IPS-NIHi11 (cell line): ENCODE measurements around the gene ELAVL4.
"Not testable (repeated sequence)": the region's sequence is repeated elsewhere in the genome, so short reads cannot be mapped to it uniquely, and the experiment has no call there.

ENCODE experiments used
- DNase-seq: peaks from one replicate; pipeline ENCODE4 v3.0.0; 2012; ENCODE audit warnings: mixed read lengths, low spot score

The ELAVL4 gene

DNA sequence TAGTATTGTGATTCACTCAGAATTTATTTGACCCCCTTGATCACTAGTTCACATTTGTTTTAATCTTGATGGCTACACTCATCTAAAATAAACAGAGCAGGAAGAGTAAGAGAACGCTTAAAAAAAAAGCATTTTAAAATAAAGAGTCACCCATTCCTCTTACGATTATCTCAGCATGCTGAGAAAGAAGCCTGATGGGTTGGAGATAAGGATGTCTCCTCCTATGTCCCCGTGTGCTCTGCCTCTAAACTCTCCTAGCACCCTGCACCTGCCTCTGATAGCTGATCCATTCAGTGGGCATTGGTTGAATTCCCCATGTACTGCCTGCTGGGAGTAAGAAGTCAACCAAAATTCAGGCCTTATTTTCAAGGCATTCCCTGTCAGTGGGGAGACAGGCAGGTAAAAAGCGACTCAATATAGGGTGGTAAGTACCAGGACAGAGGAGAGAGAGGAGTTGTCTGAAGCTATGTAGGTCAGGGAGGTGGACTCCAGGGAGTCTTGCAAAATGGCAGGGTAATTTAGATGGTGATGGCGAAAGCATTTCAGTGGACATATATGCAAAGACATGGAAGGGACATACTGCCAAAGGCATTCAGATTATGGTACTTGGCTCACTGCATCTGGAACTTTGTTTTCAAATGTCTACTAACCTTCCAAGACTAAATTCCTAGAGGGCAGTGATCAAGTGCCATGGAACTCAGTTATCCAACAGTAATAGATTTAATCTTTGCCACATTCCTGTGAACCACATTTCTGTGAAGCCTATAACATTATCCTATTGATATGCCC is 18.4 kb downstream of the ELAVL4 start:
- no peak for DNase-seq

GRCh38 chr1:50129201-50129600 is 20.5 kb downstream of the ELAVL4 start:
- DNase-seq = peak; percentile 10

- no peak for DNase-seq
These were observed 23.7 kb downstream of the ELAVL4 start for GRCh38 chr1:50132347-50132894.

- DNase-seq = no peak
These were observed 27.0 kb downstream of the ELAVL4 start for GRCh38 chr1:50135716-50136115.

GRCh38 chr1:50139339-50140181 is 30.8 kb downstream of the ELAVL4 start:
- no peak for DNase-seq

DNA sequence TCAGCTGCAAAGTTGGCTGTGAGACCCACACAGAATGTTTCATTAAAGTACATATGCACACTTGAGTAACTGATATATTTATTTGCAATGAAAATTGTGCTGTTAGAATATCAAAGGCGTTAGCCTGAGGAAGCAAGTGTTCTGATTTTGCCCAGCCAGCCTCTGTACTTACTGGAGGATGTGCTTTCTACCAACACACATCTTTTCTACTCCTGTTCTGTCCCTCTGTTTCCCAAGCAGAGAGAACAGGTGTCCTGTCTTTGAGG is 31.4 kb downstream of the ELAVL4 start:
- DNase-seq = no peak

DNA sequence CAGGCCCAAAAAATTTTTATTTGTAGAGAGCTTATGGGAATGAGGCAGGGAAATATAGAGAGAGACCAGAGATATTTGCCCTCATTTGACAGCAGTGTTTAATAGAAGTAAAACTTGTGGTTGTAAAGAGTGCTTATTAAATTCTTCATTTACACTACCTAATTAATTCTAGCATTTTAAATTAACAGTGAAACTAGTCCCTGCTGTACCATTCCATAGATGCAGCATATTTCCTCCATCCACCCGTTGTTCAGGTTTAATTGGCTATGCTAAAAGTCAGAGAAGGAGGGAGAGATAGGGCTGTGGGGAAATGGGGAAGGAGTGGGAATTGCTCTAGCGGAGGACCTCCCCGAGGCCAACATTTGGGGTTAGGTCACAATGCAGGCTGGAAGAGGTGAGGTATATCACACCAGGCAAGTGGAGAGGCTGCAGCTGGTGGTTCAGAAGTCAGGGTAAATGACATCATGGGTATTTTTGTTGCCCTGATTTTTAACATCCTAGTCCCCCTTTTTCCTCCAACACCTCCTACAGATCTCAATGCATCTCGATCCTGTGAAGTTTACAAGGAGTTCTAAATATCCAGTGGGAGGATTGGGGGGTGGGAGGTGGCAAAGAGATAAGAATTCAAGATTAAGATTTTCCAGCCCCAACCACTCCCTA is 38.6 kb downstream of the ELAVL4 start:
- DNase-seq = no peak

- DNase-seq = peak; percentile 7
These were observed 39.6 kb downstream of the ELAVL4 start for GRCh38 chr1:50148142-50148923.

DNA sequence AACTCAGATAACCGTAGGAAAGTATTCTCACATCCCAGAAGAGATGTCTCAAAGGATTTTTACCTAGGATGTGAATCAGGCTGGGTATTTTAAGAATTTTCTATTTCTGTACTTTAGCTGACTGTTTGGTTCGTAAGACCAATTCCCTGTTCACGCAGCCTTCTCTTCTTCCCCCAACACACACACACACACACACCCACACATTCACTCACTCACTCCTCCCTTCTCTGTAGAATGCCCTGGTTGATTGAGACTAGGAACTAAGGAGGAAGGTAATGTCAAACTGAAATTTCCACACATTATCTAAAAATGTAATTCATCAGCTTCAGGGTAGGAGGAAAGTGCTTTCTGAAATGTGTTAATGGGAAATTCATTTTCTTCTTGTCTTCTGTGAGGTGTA is 43.5 kb downstream of the ELAVL4 start:
- no peak for DNase-seq

- no peak for DNase-seq
These were observed 46.8 kb downstream of the ELAVL4 start for GRCh38 chr1:50155541-50155940.

DNA sequence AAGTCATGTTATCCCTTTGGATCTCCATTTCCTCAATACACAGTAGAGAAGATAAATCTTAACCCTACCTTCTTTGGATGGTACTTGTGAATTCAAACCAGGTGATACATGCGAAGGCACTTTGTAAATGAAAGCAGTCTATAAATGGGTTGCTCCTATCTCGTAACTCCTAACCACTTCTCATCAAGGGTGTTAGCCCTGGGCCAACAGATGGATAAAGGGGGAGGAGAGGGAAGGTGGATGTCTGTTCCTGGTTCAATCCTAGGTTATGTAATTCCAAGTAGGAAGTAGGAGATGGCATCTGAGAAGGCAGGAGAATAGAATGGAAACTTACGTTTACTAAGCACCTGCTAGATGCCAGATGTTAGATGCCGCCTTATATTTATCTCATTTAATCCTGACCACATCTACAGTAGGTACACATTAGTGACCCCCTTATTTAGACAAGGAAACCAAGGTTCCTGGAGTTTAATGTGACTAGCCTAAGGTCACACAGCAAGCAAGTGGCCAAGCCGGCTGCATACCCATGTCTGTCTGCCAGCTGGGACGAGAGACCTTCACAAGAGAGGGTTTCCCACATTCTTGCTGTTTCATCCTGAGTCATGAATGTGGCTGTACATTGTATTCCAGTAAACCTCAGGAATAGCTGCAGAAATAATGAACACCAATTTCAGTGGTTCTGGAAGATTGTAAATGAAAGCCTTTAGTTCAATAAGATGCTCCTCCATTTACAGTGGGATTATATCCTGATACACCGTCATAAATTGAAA is 47.7 kb downstream of the ELAVL4 start:
- DNase-seq = no peak

- DNase-seq = no peak
These were observed 48.7 kb downstream of the ELAVL4 start for GRCh38 chr1:50157306-50157941.

DNA sequence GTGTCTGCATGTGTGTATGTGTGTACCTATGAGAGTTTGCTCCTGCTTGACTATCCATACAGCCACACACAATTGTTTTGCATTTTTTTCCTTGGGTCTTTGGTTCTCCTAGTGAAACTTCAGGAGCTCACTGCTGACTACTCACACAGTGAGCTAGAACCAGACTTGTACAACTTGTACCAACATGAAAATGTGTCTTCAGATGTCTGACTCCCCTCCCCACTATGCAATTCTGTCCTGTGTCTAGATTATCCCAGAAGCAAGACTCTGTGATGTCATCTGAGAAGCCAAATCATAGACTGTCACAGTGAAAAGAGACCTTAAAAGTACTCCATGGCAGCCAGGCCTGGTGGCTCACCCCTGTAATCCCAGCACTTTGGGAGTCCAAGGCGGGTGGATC is 49.7 kb downstream of the ELAVL4 start:
- DNase-seq = no peak

- DNase-seq = peak; percentile 29
These were observed 55.0 kb downstream of the ELAVL4 start for GRCh38 chr1:50163680-50164079.

GRCh38 chr1:50166351-50166750 is 57.6 kb downstream of the ELAVL4 start:
- not testable (repeated sequence) for DNase-seq

DNA sequence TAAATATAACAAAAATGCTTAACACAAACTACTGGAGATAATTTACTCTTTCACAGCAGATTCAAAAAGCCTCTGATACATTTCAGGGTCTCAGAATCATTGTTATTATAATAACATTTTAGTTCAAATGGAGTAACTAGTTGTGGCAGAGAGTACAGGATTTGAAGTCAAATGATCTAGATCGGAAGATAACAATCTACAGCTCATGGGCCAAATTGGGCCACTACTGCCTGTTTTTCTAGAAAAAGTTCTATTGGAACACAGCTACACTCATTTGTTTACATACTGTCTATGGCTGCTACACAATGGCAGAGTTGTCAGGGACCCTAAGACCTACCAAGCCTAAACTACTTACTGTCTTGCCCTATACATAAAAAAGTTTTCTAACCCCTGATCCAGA is 63.6 kb downstream of the ELAVL4 start:
- no peak for DNase-seq

DNA sequence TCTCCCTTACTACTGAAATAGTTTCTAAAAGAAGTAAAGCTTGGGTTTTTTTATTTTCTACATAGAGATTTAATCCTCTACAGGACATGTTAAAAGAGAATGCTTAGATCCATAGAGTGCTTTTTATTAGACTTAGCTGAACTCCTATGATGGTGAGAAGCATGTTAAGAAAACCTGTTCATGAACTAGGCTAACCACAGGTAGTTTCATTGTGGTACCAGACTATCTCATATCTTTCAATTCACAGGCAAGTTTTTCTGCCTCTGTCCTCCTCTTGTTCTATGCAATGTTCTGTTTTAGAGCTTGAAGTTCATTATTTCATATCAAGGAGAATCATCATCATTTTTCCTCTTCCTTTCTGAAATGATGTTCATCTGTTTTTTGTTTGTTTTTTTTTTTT is 65.4 kb downstream of the ELAVL4 start:
- DNase-seq = no peak

GRCh38 chr1:50175719-50176639 is 67.3 kb downstream of the ELAVL4 start:
- no peak for DNase-seq

DNA sequence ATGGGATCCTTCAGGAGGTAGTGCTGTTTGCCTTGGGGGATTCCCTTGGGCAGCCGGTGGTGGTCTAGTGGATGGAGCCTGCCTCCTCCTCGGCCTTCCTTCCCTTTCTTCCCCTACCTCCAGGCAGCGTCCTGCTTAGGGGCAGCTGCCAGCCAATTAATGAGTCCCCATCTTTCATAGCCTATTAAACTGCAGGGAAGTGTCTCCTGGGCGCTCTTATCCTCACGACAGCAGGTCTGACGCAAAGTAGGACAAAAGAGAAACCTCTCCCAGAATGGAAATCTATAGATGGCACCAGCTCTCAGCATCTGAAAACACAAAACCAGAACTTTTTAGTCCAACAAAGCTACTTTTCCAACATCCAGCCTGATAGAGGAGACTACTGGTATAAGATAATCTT is 69.3 kb downstream of the ELAVL4 start:
- no peak for DNase-seq

DNA sequence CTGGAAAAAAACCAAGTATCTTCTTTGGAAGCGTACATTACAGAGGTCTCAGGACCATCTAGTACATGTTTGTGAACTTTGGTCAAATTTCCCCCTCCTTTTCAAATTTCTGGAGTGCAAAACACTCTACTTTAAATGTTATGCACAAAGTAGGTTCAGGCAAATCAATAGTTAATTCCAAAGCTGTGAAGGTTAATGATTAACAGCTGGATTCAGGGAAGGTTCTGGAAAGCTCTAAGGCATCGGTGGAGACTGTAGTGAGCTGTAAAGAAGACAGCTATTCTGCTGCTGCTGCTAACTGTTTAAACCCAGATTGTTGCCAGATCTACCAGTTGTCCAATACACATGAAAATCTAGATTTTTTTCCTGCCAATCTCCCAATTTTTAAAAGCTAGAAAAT is 70.9 kb downstream of the ELAVL4 start:
- DNase-seq = no peak
